ENCODE measurements around the gene WDR49. TPM values are rescaled to one million over a fixed set of nuclear protein-coding genes. Genes with fewer than 3 reads are reported as not detected.

The WDR49 gene
- 0.08 and 0.12 TPM in 2 replicates for total RNA-seq (ENCODE audit: low replicate concordance)

GRCh38 chr3:167653760-167654159, at the start of gene WDR49:
Gene WDR49, minus strand, starts transcription at chr3:167653942. Its CDS starts 517 bp downstream, at chr3:167653425.

GRCh38 chr3:167473863-167474262, 179.9 kb downstream of the WDR49 start, which contains the start of gene SERPINI2:
Gene SERPINI2, minus strand, starts transcription at chr3:167474042. Its CDS starts 2,208 bp downstream, at chr3:167471834.

Other genes starting within 250 kb of the WDR49 start
- gene SERPINI2, start 179.9 kb downstream of the WDR49 start, total RNA-seq (ENCODE audit: low replicate concordance) = not detected in 2 replicates
- gene PDCD10, start 81.0 kb upstream of the WDR49 start, total RNA-seq (ENCODE audit: low replicate concordance) = 20.8 and 46.2 TPM in 2 replicates
- gene SERPINI1, start 81.8 kb upstream of the WDR49 start, total RNA-seq (ENCODE audit: low replicate concordance) = 0.68 and 1.4 TPM in 2 replicates

Measured in smooth muscle cell of the coronary artery (primary cell).